PFSK-1 (cell line): ENCODE data around the gene LSM7.

Source experiments
- POLR2AphosphoS5 ChIP-seq: IDR thresholded peaks from 2 replicates; pipeline ENCODE4 v1.6.1; 2012; ENCODE audit warnings: low read depth, mild to moderate bottlenecking, control low read depth, low read length, moderate library complexity
- REST ChIP-seq, 2 experiments: IDR thresholded peaks; 2 replicates each; pipeline versions ENCODE4 v1.6.1 to v1.8.0; 2011 to 2012; ENCODE audit warnings: low read depth in 2 of 2, low read length in 2 of 2, control low read depth in 1 of 2, inconsistent platforms in 1 of 2, mild to moderate bottlenecking in 1 of 2, moderate library complexity in 1 of 2; ENCODE audit not compliant: insufficient read depth in 1 of 2
- SIN3A ChIP-seq: IDR thresholded peaks from 2 replicates; pipeline ENCODE4 v1.6.1; 2012; ENCODE audit warnings: mild to moderate bottlenecking, low read length, moderate library complexity, borderline replicate concordance; ENCODE audit not compliant: insufficient read depth
- TAF1 ChIP-seq: IDR thresholded peaks from 2 replicates; pipeline ENCODE4 v1.6.1; 2012; ENCODE audit warnings: low read length, control low read depth, borderline replicate concordance; ENCODE audit not compliant: insufficient read depth

- TF ChIP-seq TAF1 (no peak), POLR2AphosphoS5 (no peak), SIN3A (no peak), REST (IDR thresholded peaks at IDR 0.05; ENCODE audit: insufficient read depth in 1 of 2, low read depth in 2 of 2, low read length in 2 of 2) (no peak)
Observed at GRCh38 chr19:2320049-2320448, 8.3 kb downstream of the LSM7 start.
